NCI-H82 (cell line): ENCODE results near the gene NAA38.
"Not testable (repeated sequence)": the region's sequence is repeated elsewhere in the genome, so short reads cannot be mapped to it uniquely, and the experiment has no call there.

Experiments used
- DNase-seq: peaks from one replicate; lab custom pipeline; 2025; lab: John Stamatoyannopoulos, UW

NAA38 gene

GRCh38 chr17:7824021-7824924 lies 33.1 kb downstream of the NAA38 start:
- DNase-seq: peak; percentile 84

GRCh38 chr17:7823581-7824001 lies 33.8 kb downstream of the NAA38 start:
- DNase-seq: no peak

- DNase-seq: no peak
Measured at GRCh38 chr17:7822126-7822525, 35.2 kb downstream of the NAA38 start.

GRCh38 chr17:7820231-7820630 lies 37.1 kb downstream of the NAA38 start:
- no peak for DNase-seq

GRCh38 chr17:7818746-7819645 lies 38.4 kb downstream of the NAA38 start:
- DNase-seq: no peak

- DNase-seq: no peak
Measured at GRCh38 chr17:7818026-7818425, 39.3 kb downstream of the NAA38 start.

- DNase-seq: no peak
Measured at GRCh38 chr17:7817643-7817964, 39.8 kb downstream of the NAA38 start.

GRCh38 chr17:7816926-7817642 lies 40.3 kb downstream of the NAA38 start:
- DNase-seq: no peak

GRCh38 chr17:7814969-7815368 lies 42.4 kb downstream of the NAA38 start:
- no peak for DNase-seq

GRCh38 chr17:7811251-7811650 lies 46.1 kb downstream of the NAA38 start:
- no peak for DNase-seq

- not testable (repeated sequence) for DNase-seq
Measured at GRCh38 chr17:7809791-7810343, 47.5 kb downstream of the NAA38 start.

- no peak for DNase-seq
Measured at GRCh38 chr17:7809086-7809790, 48.1 kb downstream of the NAA38 start.

- no peak for DNase-seq
Measured at GRCh38 chr17:7807206-7807605, 50.2 kb downstream of the NAA38 start.
